Measurements from ENCODE around the gene TREM1. TPM values are rescaled to one million over a fixed set of nuclear protein-coding genes. Genes with fewer than 3 reads are reported as not detected.

TREM1 gene
- total RNA-seq, 4 donors from 2014 or later: 0.63 to 4.5 (median 1.0) TPM; not detected in 1

- H3K9me3 ChIP-seq: no peaks in the 10 kb centered on the region
- no peak overlapping the region for H3K4me3 ChIP-seq (replicated peaks in 1 of 3)
- no peaks in the 10 kb centered on the region for H3K27me3 ChIP-seq
- no peak for DNase-seq
- H3K36me3 ChIP-seq: no peaks in the 10 kb centered on the region
- 59 to 81% methylated on average over 2 of the region's 2 CpGs for WGBS, 2 donors
- TF ChIP-seq CTCF (IDR thresholded peaks at IDR 0.05): no peak
- TF ChIP-seq POLR2A (IDR thresholded peaks at IDR 0.05): no peak
- H3K4me1 ChIP-seq: peaks cover 27 to 56% of the 10 kb centered on the region in 2 donors
- intact Hi-C loops (cut with DNase I): no loop called here
- H3K27ac ChIP-seq: peak overlapping the region in 2 of 3 donors; percentile 63 to 88
Measured at GRCh38 chr6:41288754-41289129, 2.3 kb upstream of the TREM1 start.

GRCh38 chr6:41288030-41288753, 1.7 kb upstream of the TREM1 start:
- no peaks in the 10 kb centered on the region for H3K9me3 ChIP-seq
- H3K36me3 ChIP-seq: no peaks in the 10 kb centered on the region
- peak; percentile 28 to 30 for DNase-seq
- 16 to 19% methylated on average over 6 of the region's 6 CpGs for WGBS, 2 donors
- no peak overlapping the region for H3K4me3 ChIP-seq (replicated peaks in 1 of 3)
- no peaks in the 10 kb centered on the region for H3K27me3 ChIP-seq
- TF ChIP-seq CTCF (IDR thresholded peaks at IDR 0.05): no peak
- TF ChIP-seq POLR2A (IDR thresholded peaks at IDR 0.05): no peak
- peaks cover 27 to 56% of the 10 kb centered on the region in 2 donors for H3K4me1 ChIP-seq
- peak overlapping the region; percentile 42 to 88 (median 63) for H3K27ac ChIP-seq
- intact Hi-C loops (cut with DNase I): no loop called here

- intact Hi-C loops (cut with DNase I): no loop called here
- H3K4me1 ChIP-seq: peaks cover 24 to 48% of the 10 kb centered on the region in 2 donors
- H3K36me3 ChIP-seq: no peaks in the 10 kb centered on the region
- DNase-seq: peak; percentile 72
- TF ChIP-seq CTCF (IDR thresholded peaks at IDR 0.05) (no peak), POLR2A (IDR thresholded peaks at IDR 0.05) (peak in 1 of 2 donors; percentile 17)
- H3K9me3 ChIP-seq: no peaks in the 10 kb centered on the region
- no peak overlapping the region for H3K4me3 ChIP-seq (replicated peaks in 1 of 3)
- no peaks in the 10 kb centered on the region for H3K27me3 ChIP-seq
- H3K27ac ChIP-seq: peak overlapping the region; percentile 61 to 81 (median 74)
- WGBS, 2 donors: 0 to 20% methylated on average over 1 of the region's 1 CpG
Measured at GRCh38 chr6:41284726-41285125, 1.8 kb downstream of the TREM1 start.

- Histone ChIP-seq H3K27ac (no peak overlapping the region), H3K9me3 (no peaks in the 10 kb centered on the region), H3K4me1 (peaks cover 18 to 45% of the 10 kb centered on the region in 2 donors), H3K36me3 (no peaks in the 10 kb centered on the region), H3K27me3 (no peaks in the 10 kb centered on the region), H3K4me3 (replicated peaks in 1 of 3) (no peak overlapping the region)
- intact Hi-C loops (cut with DNase I): no loop called here
- 79 to 81% methylated on average over 3 of the region's 3 CpGs for WGBS, 2 donors
- TF ChIP-seq POLR2A (IDR thresholded peaks at IDR 0.05): no peak
- no peak for TF ChIP-seq CTCF (IDR thresholded peaks at IDR 0.05)
- no peak for DNase-seq
Measured at GRCh38 chr6:41283600-41283999, 2.9 kb downstream of the TREM1 start.

GRCh38 chr6:41280381-41281057, 6.0 kb downstream of the TREM1 start:
- intact Hi-C loops (cut with DNase I): no loop called here
- WGBS, 2 donors: 93 to 96% methylated on average over 1 of the region's 1 CpG
- no peaks in the 10 kb centered on the region for H3K36me3 ChIP-seq
- no peaks in the 10 kb centered on the region for H3K27me3 ChIP-seq
- DNase-seq: no peak
- H3K9me3 ChIP-seq: no peaks in the 10 kb centered on the region
- TF ChIP-seq CTCF (IDR thresholded peaks at IDR 0.05) (no peak), POLR2A (IDR thresholded peaks at IDR 0.05) (no peak)
- no peak overlapping the region for H3K4me3 ChIP-seq (replicated peaks in 1 of 3)
- peaks cover 13 to 24% of the 10 kb centered on the region in 2 donors for H3K4me1 ChIP-seq
- no peak overlapping the region for H3K27ac ChIP-seq
